Liver (tissue), 3 donors: ENCODE measurements around the gene KISS1.
A peak's percentile ranks its signal among the peaks of the same experiment; 100 is the strongest.

ENCODE experiments used
- CTCF ChIP-seq: fragments of 150-350 bp; IDR thresholded peaks from 2 replicates; pipeline ENCODE4 v1.5.1; 2017; ENCODE audit warnings: improper control_type of control experiment, low read depth, low read length; ENCODE audit not compliant: missing input control
- FOXA1 ChIP-seq: IDR thresholded peaks from 2 replicates; pipeline ENCODE4 v1.6.1; 2016; ENCODE audit warnings: antibody characterized with exemption
- FOXA2 ChIP-seq: IDR thresholded peaks from 2 replicates; pipeline ENCODE4 v1.6.1; 2016; ENCODE audit warnings: antibody characterized with exemption
- JUND ChIP-seq, 2 donors: IDR thresholded peaks; 2 replicates each; pipeline ENCODE4 v1.6.1; 2016; ENCODE audit warnings: antibody characterized with exemption in 2 of 2
- MAX ChIP-seq: IDR thresholded peaks from 2 replicates; pipeline ENCODE4 v1.6.1; 2016; ENCODE audit warnings: antibody characterized with exemption
- RAD21 ChIP-seq, 2 donors: IDR thresholded peaks; 2 replicates each; pipeline ENCODE4 v1.6.1; 2016; ENCODE audit warnings: antibody characterized with exemption in 2 of 2, mild to moderate bottlenecking in 2 of 2
- REST ChIP-seq: IDR thresholded peaks from 2 replicates; pipeline ENCODE4 v1.6.1; 2016; ENCODE audit warnings: antibody characterized with exemption, mild to moderate bottlenecking
- SP1 ChIP-seq: IDR thresholded peaks from 2 replicates; pipeline ENCODE4 v1.6.1; 2018; ENCODE audit warnings: antibody characterized with exemption, mild to moderate bottlenecking
- TAF1 ChIP-seq: conservative IDR thresholded peaks from 2 replicates; pipeline ENCODE4 v1.6.1; 2016; ENCODE audit warnings: antibody characterized with exemption, mild to moderate bottlenecking
- YY1 ChIP-seq: IDR thresholded peaks from 2 replicates; pipeline ENCODE4 v1.6.1; 2016; ENCODE audit warnings: antibody characterized with exemption, mild to moderate bottlenecking
- ZBTB33 ChIP-seq: IDR thresholded peaks from 2 replicates; pipeline ENCODE4 v1.6.1; 2016; ENCODE audit warnings: antibody characterized with exemption
- donor health status: healthy.
- donor health status: healthy.

- TF ChIP-seq CTCF (no peak), REST (peak; percentile 4), TAF1 (no peak), MAX (no peak), RAD21 (IDR thresholded peaks at IDR 0.05) (no peak), ZBTB33 (no peak), SP1 (no peak), FOXA1 (no peak), YY1 (peak; percentile 32), FOXA2 (no peak), JUND (IDR thresholded peaks at IDR 0.05) (no peak)
These were observed 45.4 kb downstream of the KISS1 start for GRCh38 chr1:204150702-204151551.
